GM20000 (cell line): ENCODE data around the gene REEP2.

Experiments used
- DNase-seq: peaks from one replicate; pipeline ENCODE4 v3.0.0; 2012; ENCODE audit warnings: low spot score
- TF ChIP-seq, protein P1 (sequence below): IDR thresholded peaks from 2 replicates; pipeline ENCODE4 v1.5.1; 2012; ENCODE audit warnings: mild to moderate bottlenecking, control low read depth; ENCODE audit errors: extremely low read depth, missing control alignments

REEP2 gene

DNA sequence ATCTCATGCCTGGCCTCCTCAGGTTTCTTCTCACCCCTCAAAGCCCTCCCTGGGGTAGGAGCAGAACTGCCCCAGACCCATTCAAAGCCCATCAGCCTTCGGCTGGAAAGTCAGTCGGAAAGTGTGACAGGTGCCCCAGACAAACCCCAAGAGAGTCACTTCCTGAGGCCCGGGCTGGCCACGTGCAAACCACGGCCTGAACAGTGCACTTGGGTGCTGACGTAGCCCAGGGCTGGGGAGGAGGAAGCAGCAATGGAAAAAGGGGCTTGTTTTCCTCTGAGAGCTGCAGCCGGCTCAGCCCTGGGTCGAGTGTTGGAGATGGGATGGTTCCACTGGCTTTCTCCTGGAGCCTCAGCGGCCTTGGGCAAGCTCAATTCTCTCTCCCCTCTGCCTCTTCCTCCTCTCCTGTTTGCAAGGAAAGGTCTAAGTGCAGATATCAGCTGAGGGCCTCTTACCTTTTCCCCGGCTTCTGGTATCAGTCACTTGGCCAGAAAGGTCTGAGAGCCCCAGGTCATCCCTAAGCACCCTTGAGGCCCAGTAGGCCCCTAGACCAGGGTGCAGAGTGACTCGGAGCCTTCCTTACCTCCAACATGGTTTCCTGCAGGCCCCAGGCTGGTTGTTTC lies 20.6 kb downstream of the REEP2 start:
- peak; percentile 75 for DNase-seq
- TF ChIP-seq, protein P1, sequence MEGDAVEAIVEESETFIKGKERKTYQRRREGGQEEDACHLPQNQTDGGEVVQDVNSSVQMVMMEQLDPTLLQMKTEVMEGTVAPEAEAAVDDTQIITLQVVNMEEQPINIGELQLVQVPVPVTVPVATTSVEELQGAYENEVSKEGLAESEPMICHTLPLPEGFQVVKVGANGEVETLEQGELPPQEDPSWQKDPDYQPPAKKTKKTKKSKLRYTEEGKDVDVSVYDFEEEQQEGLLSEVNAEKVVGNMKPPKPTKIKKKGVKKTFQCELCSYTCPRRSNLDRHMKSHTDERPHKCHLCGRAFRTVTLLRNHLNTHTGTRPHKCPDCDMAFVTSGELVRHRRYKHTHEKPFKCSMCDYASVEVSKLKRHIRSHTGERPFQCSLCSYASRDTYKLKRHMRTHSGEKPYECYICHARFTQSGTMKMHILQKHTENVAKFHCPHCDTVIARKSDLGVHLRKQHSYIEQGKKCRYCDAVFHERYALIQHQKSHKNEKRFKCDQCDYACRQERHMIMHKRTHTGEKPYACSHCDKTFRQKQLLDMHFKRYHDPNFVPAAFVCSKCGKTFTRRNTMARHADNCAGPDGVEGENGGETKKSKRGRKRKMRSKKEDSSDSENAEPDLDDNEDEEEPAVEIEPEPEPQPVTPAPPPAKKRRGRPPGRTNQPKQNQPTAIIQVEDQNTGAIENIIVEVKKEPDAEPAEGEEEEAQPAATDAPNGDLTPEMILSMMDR = no peak

DNA sequence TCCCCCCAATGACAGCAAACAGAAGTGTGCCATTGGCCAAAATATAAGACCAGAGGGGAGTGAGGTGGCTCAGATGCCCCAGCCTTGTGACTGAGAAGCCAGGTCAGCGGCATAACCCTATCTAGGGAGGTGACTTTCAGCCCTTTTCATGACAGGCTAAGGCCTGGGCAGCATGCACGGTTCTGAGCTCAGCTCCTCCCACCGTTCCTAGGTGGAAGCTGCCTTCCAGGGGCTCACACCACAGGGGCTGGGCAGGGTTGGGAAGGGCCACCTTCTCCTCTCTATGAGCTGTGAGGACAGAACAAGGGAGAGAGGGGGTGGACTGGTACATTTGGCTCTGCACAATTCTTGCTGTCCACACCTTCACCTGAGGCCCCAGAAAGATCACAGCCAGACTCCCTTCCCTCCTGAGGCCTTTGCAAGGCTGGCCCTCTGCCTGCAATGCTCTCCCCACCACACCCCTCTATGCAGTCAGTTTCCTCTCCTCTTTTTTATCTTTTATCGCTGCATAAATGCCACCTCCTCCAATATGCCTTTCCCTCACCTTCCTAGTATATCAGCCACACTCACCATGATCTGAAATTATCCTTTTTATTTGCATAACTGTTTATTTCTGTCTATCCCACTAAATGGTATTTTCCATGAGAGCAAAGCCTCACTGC lies 21.3 kb downstream of the REEP2 start:
- no peak for DNase-seq
- TF ChIP-seq, protein P1 = no peak

DNA sequence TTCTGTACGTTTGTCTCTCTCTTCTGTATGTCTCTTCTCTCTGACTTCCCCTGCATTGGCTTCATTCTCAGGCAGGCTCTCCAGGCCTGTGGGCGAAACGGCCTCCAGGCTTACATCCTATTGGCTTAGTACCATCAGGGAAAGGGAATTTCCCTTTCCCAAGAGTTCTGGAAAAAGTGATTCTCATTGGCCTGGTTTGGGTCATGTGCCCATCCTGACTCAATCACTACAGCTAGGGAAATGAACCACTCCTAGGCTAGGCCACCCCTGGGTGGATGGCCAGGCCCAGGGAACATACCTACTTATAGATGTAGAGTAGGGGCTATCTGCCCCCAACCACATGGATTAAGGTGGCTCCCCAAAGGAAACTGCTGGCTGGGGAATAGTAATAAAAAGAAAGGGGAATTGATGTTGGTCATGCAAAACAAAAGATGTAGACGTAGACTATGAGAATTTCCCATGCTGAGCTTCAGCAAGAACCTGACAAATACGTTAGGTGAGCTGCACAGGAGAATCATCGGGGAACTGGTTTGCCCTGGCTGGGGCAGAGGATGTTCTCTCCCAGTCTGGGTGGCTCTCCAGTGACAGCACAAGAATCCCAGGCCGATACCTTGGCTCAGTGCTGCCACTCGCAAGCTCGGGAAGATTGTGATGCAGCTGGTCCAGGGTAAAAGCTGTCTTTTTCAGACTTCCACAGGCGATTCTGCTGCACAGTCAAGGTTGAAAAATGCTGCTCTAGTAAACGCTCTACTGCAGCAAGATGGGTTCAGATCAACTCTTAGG lies 22.7 kb downstream of the REEP2 start:
- TF ChIP-seq, protein P1 = no peak
- DNase-seq = no peak

DNA sequence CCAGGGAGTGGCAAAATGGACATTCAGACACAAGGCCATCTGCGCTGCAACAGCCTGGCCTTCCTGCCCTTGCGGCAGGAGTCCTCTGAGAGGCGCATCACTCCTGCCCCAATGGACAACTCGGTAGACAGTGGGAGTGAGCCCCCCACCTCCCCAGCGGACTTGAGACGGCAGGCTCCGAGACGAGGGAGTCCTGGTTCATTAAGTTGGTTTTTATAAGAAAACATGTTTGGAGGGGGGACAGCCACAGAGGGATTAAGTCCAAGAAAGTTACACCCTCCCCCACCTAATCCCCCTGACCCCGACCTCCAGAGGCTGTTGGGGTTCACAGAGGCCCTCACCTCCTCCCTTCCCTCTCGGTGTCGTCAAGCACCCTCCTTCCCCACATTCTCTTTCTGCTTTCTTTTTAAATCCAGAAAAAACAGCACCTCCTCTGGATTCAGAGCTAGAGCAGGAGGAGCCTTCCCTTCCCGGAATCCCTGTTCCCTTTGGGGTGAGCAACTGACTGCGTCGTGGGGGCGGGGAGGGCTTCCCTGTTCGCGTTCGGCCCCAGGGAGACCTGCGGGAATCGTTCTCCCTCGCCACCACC lies 24.7 kb downstream of the REEP2 start:
- TF ChIP-seq, protein P1 = no peak
- no peak for DNase-seq

DNA sequence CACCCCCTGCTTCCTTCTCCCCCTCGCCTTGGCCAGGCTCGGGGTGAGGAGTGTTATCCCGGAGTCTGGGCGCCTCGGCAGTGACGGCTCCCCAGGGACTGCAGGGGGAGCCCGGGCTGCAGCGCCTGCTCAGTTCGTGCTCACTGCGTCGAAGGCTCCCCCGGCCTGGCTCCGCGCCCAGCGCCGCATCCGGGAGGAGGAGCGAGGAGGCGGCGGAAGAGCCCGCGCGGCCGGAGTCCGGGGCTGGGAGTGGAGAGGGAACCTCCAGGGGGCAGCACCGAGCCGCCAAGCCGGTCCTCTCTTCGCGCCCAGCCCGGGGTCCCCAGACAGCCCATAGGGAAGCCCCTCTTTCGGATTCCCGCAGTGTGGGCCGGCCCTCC lies 25.1 kb downstream of the REEP2 start:
- TF ChIP-seq, protein P1 = peak; percentile 40
- peak; percentile 95 for DNase-seq

DNA sequence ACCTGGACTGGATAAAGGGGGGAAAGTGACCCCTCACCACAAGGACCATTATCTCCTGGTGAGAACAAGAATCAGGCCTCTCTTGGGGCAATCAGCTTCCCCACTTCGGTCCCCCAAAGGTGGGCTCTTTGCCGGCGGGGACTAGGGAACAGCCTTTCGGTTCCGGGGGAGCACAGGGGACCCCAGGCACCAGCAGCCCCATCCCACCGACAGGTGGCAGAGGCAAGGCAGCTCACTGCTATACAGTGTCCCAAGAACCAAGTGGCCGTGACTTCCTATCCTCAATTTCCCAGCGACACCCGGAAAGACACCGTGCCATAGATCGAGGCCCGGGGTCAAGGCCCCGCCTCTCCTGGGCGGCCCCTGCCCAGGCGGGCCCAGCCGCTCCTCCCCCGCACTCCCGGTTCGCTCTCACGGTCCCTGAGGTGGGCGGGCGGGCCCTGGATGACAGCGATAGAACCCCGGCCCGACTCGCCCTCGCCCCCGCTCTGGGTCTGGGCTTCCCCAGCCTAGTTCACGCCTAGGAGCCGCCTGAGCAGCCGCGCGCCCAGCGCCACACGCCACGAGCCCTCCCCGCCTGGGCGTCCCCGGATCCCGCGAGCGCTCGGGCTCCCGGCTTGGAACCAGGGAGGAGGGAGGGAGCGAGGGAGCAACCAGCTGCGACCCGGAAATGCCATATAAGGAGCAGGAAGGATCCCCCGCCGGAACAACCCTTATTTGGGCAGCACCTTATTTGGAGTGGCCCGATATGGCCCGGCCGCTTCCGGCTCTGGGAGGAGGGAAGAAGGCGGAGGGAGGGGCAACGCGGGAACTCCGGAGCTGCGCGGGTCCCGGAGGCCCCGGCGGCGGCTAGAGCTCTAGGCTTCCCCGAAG lies 25.8 kb downstream of the REEP2 start:
- TF ChIP-seq, protein P1 = no peak
- peak; percentile 98 for DNase-seq
